T-helper 17 cell (primary cell): ENCODE results near the gene ATG2A. TPM values are rescaled to one million over a fixed set of nuclear protein-coding genes. Genes with fewer than 3 reads are reported as not detected.

Experiments
- ATAC-seq: fragments of 150-1000 bp; cut with Tn5 transposase; 2 replicates; pipeline ENCODE4 v1.10.0; 2021; ENCODE audit warnings: mild to moderate bottlenecking, moderate library complexity
- DNase-seq, 3 donors: peaks; one replicate each; pipeline versions ENCODE4 v3.0.0 to v3.0.0-alpha.2; 2020 to 2021
- H3K9me3 ChIP-seq: one replicate; pipeline ENCODE4 v1.7.0; 2013; ENCODE audit warnings: low read length, mild to moderate bottlenecking; ENCODE audit not compliant: control insufficient read depth, poor library complexity, severe bottlenecking
- H3K27ac Mint-ChIP-seq: one replicate; pipeline ENCODE4 v1.8.0; 2022; ENCODE audit warnings: mild to moderate bottlenecking, moderate library complexity, mixed read lengths
- H3K27me3 Mint-ChIP-seq: one replicate; pipeline ENCODE4 v1.8.0; 2022; ENCODE audit warnings: mixed read lengths
- H3K36me3 Mint-ChIP-seq: one replicate; pipeline ENCODE4 v1.8.0; 2022; ENCODE audit warnings: low read depth, mixed read lengths
- H3K4me1 Mint-ChIP-seq: one replicate; pipeline ENCODE4 v1.8.0; 2022; ENCODE audit warnings: mild to moderate bottlenecking, mixed read lengths
- H3K4me3 Mint-ChIP-seq: one replicate; pipeline ENCODE4 v1.8.0; 2022; ENCODE audit warnings: mild to moderate bottlenecking, moderate library complexity, mixed read lengths
- total RNA-seq, 4 donors: library from RNA in 2 of 4; stranded (reverse) in 2 of 4; gene quantifications; one replicate each; pipeline ENCODE4 v1.2.3 and lab custom pipeline; 2022 to 2026

The ATG2A gene
- total RNA-seq, 2 donors from 2014 or later = 161 to 226 TPM

DNA sequence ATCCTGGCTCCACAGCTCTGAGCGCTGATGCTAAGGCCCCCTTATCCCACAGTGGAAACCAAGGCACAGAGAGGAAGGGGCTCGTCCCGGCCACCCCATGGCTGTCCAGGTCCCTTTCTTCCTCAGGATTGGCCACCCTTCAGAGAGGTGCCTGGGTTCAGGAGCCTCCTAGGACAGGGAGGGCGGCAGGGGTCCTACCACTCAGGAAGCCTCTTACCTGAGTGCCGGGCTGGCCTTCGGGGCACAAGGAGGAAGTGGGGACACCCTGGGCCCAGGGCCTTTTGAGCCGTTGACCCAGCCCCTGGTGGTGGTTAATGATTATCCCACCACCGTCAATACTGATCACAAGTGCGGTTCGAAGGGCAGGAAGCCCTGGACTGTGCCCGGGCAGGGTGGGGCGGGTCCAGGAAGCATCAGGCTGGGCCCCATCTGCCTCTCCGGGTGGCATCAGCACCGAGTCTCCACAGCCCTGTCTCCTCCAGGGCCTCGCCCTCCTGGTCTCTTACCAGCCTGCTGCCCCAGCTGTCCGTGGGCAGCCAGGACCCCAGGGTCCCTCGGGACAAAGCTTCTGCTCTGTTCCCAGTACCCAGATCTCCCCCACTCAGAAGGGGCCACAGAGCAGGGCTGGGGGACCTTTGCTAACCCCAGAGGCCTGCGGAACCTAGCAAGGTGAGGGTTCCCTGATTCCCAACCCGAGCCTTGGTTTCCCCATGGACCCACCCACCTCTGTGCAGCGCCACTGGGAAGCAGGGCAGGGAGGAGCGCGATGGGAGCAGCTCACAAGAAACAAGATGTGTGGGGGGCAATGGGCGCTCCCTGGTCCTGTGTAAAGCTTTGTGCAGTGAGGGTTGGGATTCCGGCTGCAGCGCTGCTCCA is 23.6 kb downstream of the ATG2A start:
- no peak overlapping the region for H3K27ac Mint-ChIP-seq
- H3K27me3 Mint-ChIP-seq = no peaks in the 10 kb centered on the region
- no peak overlapping the region for H3K4me3 Mint-ChIP-seq
- no peaks in the 10 kb centered on the region for H3K36me3 Mint-ChIP-seq
- ATAC-seq = peak; percentile 2
- no peak for DNase-seq
- peaks cover 13% of the 10 kb centered on the region for H3K4me1 Mint-ChIP-seq
- no peaks in the 10 kb centered on the region for H3K9me3 ChIP-seq

DNA sequence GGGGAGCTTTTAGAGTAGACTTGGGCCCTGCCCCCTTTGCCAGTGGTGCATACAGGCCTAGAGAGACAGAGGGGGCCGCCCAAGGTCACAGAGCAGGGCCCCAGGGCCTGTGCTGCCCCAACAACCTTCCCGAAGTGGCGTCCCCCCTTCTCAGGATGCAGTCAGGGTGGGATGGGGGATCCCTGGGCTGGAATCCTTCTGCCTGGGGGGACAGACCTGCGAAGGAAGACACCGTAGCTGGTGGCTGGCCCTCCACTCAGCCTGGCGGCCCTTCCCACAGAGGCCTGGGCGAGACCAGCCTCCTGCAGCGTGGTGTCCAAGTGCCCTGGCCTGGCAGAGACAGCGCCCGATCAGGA is 24.2 kb downstream of the ATG2A start:
- Mint-ChIP-seq H3K4me3 (no peak overlapping the region), H3K36me3 (no peaks in the 10 kb centered on the region), H3K27me3 (no peaks in the 10 kb centered on the region), H3K4me1 (peaks cover 18% of the 10 kb centered on the region), H3K27ac (no peak overlapping the region)
- DNase-seq (no peak), ATAC-seq (no peak)
- no peaks in the 10 kb centered on the region for H3K9me3 ChIP-seq

DNA sequence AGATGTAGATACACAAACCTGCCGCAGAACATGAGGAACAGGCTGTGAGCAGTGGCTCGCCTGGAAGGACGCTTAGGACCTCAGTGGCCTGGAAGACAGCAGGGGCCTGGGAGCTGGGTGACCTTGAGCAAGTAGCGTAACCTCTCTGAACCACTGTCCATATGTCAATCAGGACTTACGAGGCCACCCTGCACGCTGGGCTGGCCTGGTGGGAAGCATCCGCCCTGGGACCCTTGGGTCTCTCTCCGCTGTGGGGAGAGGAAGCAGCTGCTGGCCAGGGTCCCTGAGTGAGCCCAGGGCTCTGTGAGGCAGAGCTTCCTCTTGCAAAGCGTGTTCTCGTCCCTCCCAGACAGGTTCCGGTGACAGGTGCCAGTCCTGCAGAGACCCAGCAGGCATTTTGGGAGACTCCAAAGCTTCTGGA is 24.6 kb downstream of the ATG2A start:
- no peak overlapping the region for H3K27ac Mint-ChIP-seq
- H3K27me3 Mint-ChIP-seq = no peaks in the 10 kb centered on the region

DNA sequence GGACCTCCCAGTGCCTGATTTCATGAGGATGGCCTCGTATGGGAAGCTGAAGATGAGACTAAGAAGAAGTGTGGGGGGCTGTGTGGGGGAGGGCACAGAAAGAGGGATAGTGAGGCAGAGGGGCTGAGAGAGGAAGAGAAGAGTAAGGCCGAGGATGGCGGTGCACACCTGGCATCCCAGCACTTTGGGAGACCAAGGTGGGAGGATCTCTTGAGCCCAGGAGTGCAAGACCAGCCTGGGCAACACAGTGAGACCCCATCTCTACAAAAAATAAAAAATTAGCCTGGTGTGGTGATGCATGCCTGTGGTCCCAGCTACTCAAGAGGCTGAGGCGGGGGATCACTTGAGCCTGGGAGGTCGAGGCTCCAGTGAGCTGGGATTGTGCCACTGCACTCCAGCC is 25.1 kb downstream of the ATG2A start:
- no peak for DNase-seq
- no peak for ATAC-seq
- H3K27ac Mint-ChIP-seq = no peak overlapping the region
- no peaks in the 10 kb centered on the region for H3K27me3 Mint-ChIP-seq
- peaks cover 21% of the 10 kb centered on the region for H3K4me1 Mint-ChIP-seq
- H3K36me3 Mint-ChIP-seq = no peaks in the 10 kb centered on the region
- H3K4me3 Mint-ChIP-seq = no peak overlapping the region
- H3K9me3 ChIP-seq = no peaks in the 10 kb centered on the region

More for the DNA sequence above, 24.6 kb downstream of the ATG2A start:
- Mint-ChIP-seq H3K36me3 (no peaks in the 10 kb centered on the region), H3K4me3 (no peak overlapping the region), H3K4me1 (peaks cover 19% of the 10 kb centered on the region)
- no peak for DNase-seq
- ATAC-seq = no peak
- H3K9me3 ChIP-seq = no peaks in the 10 kb centered on the region

DNA sequence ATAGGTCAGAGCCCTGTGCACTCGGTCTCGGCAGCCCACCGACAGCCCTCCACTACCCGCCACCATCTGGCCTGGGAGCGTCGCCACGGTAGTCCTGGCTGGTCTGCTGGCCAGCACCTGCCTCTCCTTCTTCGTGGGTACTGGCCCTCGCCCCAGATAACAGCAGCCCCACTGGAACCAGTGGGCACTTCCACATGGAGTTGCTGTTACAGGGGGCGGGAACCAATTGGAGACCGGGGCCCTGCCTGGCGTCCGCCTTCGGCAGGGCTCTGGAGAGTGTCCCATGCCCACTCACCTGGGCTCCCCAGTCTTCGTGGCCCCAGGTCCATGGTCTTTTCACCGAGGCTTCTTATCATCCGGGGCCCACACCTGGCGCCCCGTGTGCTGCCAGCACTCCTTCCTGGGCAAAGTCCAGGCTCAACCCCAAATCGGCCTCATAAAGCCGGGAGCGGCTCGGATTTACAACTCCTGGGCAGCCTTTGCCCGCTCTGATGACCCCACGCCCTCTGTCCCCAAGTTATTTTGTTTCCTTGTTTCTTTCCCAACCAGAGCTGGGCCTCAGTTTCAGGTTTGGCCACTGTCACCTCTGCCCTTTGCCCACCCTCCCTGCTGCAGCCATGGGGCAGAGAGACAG is 25.7 kb downstream of the ATG2A start:
- ATAC-seq (no peak), DNase-seq (no peak)
- Mint-ChIP-seq H3K36me3 (no peaks in the 10 kb centered on the region), H3K4me1 (peaks cover 21% of the 10 kb centered on the region), H3K4me3 (no peak overlapping the region), H3K27ac (no peak overlapping the region), H3K27me3 (no peaks in the 10 kb centered on the region)
- H3K9me3 ChIP-seq = no peaks in the 10 kb centered on the region

DNA sequence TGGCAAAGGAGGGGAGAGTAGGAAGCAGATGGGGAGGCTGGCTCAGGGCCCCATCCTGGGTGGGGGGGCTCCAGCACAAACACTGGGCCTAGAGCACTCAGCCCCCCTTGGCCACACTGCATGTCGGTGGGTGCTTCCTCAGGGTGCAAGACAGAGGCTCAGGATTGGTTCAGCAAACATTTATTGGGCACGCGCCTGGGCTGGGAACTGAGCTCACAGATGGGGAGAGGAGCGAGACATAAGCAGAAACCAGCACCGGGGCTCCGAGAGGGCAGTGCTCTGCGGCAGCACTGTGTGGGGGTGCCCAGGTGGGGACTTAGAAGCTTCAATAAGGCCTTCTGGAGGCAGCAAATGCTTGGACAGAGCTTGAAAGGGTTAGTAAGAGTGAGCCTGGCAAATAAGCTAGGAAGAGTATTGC is 26.5 kb downstream of the ATG2A start:
- Mint-ChIP-seq H3K4me3 (no peak overlapping the region), H3K36me3 (no peaks in the 10 kb centered on the region), H3K27ac (no peak overlapping the region), H3K27me3 (no peaks in the 10 kb centered on the region), H3K4me1 (peaks cover 22% of the 10 kb centered on the region)
- H3K9me3 ChIP-seq = no peaks in the 10 kb centered on the region
- DNase-seq (no peak), ATAC-seq (no peak)

DNA sequence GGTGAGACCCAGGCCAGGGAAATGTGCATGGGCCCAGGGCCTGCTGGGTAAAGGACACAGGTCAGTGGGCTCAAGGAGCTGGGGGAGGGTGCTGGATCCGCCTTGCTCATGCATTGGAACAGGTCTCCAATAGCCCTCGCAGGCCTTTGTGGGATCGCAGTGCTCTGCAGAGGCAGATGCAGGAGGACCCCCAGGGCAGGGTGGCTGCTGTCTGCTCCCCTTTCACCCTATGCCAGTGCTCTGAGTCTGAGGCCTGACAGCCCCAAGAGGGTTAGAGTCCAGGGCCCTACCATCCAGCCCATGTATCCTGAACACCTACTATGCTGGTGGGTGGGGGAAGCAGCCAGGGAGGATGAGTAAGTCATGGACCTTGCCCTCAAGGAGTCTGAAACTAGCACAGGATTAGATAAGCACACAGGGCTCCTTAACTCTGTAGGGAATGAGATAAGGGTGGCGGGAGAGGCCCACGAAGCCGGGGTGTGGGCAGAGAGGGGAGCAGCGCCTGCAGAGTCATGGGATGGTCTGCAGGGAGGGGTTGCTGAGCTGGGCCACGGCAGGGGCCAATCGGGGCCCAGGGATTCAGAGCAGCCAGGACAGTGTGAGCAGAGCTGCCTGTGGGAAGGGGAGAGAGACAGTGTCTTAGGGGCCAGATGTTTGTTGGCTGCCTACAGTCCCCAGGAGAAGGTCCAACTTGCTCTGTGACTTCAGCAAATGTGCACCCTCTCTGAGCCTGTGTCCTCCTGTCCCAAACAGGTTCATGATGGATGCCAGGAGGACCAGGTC is 28.1 kb downstream of the ATG2A start:
- no peak for ATAC-seq
- no peak for DNase-seq
- no peaks in the 10 kb centered on the region for H3K27me3 Mint-ChIP-seq
- peaks cover 25% of the 10 kb centered on the region for H3K4me1 Mint-ChIP-seq
- no peaks in the 10 kb centered on the region for H3K9me3 ChIP-seq
- no peaks in the 10 kb centered on the region for H3K36me3 Mint-ChIP-seq
- H3K27ac Mint-ChIP-seq = no peak overlapping the region
- H3K4me3 Mint-ChIP-seq = no peak overlapping the region

DNA sequence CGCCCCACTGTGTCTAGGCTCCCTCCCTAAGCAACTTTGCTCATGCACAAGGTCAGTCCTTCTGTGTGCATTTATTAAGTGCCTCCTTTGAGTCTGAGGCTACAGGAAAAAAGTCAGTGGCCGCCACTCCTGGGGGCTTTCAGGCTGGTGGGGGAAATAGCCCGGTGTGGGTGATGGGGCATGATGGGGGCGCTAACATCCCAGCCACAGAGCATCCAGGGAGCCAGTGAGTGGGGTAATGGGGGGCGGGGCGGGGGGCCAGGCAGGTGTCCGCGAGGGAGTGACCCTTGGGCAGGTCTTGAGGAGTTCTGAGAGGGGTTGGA is 28.6 kb downstream of the ATG2A start:
- H3K9me3 ChIP-seq = no peaks in the 10 kb centered on the region
- Mint-ChIP-seq H3K36me3 (no peaks in the 10 kb centered on the region), H3K4me1 (peaks cover 25% of the 10 kb centered on the region), H3K27me3 (no peaks in the 10 kb centered on the region), H3K27ac (peak overlapping the region; percentile 51), H3K4me3 (peak overlapping the region; percentile 85)
- DNase-seq (no peak), ATAC-seq (no peak)

DNA sequence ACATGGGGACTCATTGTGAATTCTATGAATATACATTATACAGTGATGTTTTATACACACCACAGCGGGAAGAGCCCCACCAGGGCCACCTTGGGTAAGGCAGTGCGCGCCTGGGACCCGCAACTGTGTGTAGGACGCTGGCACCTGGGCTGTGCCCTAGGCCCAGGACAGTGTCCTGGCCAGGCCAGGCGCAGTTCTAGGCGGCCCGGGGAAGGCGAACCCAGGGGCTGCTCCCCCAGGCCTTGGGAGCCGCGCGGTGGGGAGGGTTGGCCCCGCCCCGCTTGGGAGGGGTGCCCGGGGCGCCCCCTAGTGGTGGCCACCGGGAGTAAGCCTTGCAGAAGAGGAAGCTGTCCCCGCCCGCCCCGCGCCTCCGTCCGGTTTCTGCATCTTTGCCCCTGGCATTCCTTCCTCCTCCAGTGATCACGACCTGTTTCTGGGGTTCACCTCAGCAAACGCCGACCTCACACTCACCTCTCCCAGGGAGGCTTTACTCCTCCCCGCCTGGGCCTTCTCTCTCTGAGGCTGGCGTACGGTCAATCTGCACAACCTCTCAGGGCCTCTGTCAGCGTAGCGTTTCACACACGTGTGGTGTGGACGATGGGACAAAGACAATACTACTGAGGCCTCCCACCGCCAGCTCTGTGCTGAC is 29.1 kb downstream of the ATG2A start:
- Mint-ChIP-seq H3K4me1 (peaks cover 25% of the 10 kb centered on the region), H3K36me3 (no peaks in the 10 kb centered on the region), H3K4me3 (peak overlapping the region; percentile 85), H3K27me3 (no peaks in the 10 kb centered on the region), H3K27ac (peak overlapping the region; percentile 51)
- H3K9me3 ChIP-seq = no peaks in the 10 kb centered on the region
- peak; percentile 79 to 88 (median 86) for DNase-seq
- ATAC-seq = peak; percentile 84

DNA sequence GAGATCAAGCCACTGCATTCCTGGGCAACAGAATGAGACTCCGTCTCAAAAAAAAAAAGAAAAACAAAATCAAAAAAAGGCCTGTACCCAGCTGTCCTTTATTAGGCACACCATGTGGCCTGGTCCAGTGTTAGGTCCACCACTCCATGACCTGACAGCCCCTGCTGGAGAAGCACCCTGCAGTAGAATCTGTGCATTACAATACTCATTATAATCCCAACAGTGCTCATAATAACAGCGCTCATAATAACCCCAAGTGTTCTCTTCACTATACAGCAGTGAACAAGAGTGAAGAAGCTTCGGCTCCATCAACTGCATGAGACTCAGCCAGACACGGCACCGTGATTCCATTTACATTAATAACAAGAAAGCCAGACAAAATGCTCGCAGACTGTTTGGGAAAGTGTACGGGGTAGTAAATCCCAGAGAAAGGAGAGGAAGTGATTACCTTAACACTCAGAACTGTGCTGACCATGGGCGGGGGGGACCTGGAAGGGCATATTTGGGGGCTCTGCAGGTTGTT is 29.7 kb downstream of the ATG2A start:
- Mint-ChIP-seq H3K27me3 (no peaks in the 10 kb centered on the region), H3K36me3 (no peaks in the 10 kb centered on the region), H3K27ac (peak overlapping the region; percentile 51), H3K4me3 (peak overlapping the region; percentile 57), H3K4me1 (peaks cover 25% of the 10 kb centered on the region)
- H3K9me3 ChIP-seq = no peaks in the 10 kb centered on the region
- ATAC-seq (no peak), DNase-seq (no peak)

DNA sequence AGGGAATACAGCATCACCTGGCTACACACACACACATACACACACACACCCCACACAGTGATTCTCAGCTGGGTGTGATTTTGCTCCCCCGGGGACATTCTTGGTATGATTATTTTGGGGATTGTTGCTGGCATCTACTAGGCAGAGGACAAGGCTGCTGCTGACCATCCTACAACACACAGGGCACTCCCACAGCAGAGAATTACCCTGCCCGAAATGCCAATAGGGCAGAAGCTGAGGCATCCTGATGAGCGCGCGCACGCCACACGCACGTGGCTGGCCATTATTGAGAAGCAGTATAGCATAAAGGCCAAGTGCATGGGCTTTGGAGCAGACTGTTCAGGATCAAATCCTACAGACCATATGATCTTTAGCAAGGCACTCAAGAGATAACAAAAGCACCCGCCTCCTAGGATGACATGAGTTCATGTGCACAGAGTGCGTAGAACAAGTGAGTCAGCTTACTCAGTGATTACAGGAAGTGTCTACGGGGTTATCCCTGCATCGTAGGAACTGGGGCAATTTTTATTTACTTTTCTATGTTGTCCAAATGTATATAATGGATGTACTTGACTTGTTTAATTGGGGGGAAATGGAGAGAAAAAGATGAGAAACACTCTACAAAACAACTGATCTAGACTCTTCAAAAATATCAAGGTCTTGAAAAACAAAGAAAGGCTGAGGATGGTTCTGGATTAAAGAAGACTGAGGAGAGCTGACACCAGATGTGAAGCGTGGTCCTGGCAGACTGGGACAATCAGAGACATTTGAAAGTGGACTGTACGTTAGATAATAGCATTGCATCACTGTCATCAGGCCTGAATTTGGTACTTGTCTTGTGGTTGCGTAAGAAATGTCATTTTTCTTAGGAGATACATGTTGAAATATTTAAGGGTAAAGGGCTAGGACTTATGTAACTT is 31.4 kb downstream of the ATG2A start:
- ATAC-seq (peak; percentile 87), DNase-seq (no peak)
- peaks cover 30% of the 10 kb centered on the region for H3K4me1 Mint-ChIP-seq
- H3K27me3 Mint-ChIP-seq = no peaks in the 10 kb centered on the region
- H3K4me3 Mint-ChIP-seq = peak overlapping the region; percentile 70
- peak overlapping the region; percentile 97 for H3K27ac Mint-ChIP-seq
- H3K9me3 ChIP-seq = no peaks in the 10 kb centered on the region
- H3K36me3 Mint-ChIP-seq = no peaks in the 10 kb centered on the region

DNA sequence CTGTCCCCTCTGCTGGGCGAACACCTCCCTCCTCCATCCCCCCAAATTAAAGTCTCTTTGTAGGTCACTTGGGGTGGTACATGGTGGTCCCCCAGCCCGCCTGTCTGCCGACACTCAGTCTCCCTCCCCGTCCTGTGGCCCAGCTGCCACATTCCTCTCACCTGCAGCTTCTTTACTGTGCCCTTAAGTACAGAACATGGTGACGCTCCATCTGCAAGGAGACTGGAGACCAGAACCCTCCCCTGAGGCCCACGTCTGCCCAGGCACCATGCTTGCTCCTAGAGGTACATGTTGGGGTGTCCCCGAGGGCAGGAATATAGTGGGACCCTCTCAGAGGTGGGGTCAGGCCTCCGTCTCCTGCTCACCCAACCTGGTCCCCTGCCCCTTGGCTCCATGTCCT is 33.0 kb downstream of the ATG2A start:
- H3K27ac Mint-ChIP-seq = peak overlapping the region; percentile 97
- DNase-seq (no peak), ATAC-seq (no peak)
- H3K36me3 Mint-ChIP-seq = no peaks in the 10 kb centered on the region
- no peak overlapping the region for H3K4me3 Mint-ChIP-seq
- H3K9me3 ChIP-seq = no peaks in the 10 kb centered on the region
- no peaks in the 10 kb centered on the region for H3K27me3 Mint-ChIP-seq
- peaks cover 45% of the 10 kb centered on the region for H3K4me1 Mint-ChIP-seq
